HG03097 (cell line): ENCODE data around the gene SLC6A19.
"Not testable (repeated sequence)": the region's sequence is repeated elsewhere in the genome, so short reads cannot be mapped to it uniquely, and the experiment has no call there.

ENCODE experiments used
- ATAC-seq: cut with Tn5 transposase; IDR thresholded peaks from one replicate; pipeline ENCODE4 v1.9.1; 2021; ENCODE audit not compliant: unreplicated experiment, low FRiP score

The SLC6A19 gene

GRCh38 chr5:1201327-1202025 is at the start of gene SLC6A19:
Gene SLC6A19 (plus strand): TSS chr5:1201595. CDS start chr5:1201651, 56 bp downstream.
- ATAC-seq = no peak

GRCh38 chr5:1152156-1152555 is 49.2 kb upstream of the SLC6A19 start:
- ATAC-seq = peak; percentile 55

DNA sequence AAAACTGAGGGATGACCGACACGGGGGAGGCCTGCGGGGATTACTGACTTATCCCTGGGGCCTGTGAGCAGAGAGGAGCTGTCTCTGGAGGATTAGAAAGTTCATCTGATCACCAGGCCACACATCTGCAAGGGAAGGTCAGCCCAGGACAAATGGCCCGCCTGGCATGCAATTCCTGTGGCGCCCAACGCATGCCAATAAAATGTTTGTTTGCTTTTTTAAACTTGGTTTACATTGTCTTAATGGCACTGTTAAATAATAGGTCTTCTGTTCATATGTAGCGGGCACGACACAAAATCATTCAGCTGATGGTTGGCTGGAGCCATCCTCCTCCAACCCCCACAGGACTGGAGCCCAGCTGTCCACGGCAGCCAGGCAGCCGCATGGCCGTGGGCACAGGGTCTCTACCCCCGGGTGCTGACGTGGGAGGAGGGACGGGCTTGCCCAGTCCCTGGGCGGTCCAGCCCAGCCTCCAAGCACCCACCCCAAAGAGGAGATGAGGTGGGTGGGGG is 48.6 kb upstream of the SLC6A19 start:
- ATAC-seq = no peak

DNA sequence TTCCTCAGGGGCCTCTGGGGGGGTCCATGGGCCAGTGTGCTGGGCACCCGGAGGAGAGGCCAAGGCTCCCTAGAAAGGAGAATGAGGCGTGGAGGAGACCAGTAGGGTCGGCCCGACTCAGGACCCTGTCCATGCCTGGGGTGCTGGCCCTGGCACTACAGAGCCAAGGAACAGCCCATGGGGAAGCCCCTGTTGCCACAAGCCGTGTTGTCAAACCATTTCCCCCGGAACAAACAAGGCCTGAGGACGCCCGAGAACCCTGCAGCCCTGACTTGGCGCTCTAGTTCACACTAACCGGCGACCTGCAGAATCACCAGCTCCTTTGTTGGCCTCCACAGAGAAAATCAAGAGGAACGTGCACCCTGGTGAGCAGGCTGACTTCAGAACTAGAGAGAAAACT is 48.0 kb upstream of the SLC6A19 start:
- ATAC-seq = no peak

- ATAC-seq = no peak
Observed at GRCh38 chr5:1155191-1156032, 46.0 kb upstream of the SLC6A19 start.

GRCh38 chr5:1156033-1156753 is 45.2 kb upstream of the SLC6A19 start:
- no peak for ATAC-seq

GRCh38 chr5:1156754-1157460 is 44.5 kb upstream of the SLC6A19 start:
- no peak for ATAC-seq

DNA sequence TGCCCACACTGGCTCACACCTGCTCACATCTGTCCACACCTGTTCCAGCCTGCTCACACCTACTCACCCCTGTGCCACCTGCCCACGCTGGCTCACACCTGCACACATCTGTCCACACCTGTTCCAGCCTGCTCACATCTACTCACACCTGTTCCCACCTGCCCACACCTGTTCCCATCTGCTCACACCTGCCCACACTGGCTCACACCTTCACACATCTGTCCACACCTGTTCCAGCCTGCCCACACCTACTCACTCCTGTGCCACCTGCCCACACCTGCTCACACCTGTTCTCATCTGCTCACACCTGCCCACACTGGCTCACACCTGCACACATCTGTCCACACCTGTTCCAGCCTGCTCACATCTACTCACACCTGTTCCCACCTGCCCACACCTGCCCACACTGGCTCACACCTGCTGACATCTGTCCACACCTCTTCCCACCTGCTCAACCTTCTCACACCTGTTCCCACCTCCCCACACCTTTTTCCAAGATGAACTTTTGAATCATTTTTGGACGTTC is 43.9 kb upstream of the SLC6A19 start:
- not testable (repeated sequence) for ATAC-seq

DNA sequence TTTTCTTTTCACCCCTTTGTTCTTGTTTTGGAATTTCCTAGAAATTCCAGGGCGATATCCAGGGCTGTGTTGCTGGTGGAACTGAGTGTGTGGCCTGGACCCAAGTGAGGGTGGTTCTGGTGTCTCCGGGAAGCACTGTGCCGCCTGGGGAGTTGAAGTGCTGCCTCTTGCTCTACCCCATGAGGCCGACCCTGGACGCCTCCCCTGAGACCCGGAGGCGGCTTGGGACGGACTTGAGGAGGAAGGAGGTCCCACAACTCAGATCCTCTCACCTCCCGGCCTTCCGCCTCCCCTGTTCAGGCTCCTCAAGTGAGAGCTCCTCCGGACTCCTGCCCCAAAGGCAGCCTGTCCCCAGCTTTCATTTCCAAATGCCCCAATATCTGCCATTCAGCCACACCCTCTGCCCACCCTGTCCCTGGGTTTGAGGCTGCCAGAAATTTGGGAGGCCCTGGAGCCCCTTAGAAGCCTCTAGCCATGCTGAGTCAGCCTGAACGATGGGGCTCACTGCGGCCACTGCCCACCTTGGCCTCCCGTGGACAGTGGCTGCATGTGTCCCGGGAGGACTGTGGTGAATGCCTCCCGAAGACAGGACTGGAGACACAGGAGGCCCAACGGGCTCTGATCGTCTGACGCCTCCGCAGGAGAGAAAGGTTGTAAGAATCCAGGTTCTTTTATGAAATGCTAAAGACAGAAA is 42.6 kb upstream of the SLC6A19 start:
- no peak for ATAC-seq

- ATAC-seq = no peak
Observed at GRCh38 chr5:1159341-1159675, 42.1 kb upstream of the SLC6A19 start.

- ATAC-seq = no peak
Observed at GRCh38 chr5:1159774-1160406, 41.5 kb upstream of the SLC6A19 start.

DNA sequence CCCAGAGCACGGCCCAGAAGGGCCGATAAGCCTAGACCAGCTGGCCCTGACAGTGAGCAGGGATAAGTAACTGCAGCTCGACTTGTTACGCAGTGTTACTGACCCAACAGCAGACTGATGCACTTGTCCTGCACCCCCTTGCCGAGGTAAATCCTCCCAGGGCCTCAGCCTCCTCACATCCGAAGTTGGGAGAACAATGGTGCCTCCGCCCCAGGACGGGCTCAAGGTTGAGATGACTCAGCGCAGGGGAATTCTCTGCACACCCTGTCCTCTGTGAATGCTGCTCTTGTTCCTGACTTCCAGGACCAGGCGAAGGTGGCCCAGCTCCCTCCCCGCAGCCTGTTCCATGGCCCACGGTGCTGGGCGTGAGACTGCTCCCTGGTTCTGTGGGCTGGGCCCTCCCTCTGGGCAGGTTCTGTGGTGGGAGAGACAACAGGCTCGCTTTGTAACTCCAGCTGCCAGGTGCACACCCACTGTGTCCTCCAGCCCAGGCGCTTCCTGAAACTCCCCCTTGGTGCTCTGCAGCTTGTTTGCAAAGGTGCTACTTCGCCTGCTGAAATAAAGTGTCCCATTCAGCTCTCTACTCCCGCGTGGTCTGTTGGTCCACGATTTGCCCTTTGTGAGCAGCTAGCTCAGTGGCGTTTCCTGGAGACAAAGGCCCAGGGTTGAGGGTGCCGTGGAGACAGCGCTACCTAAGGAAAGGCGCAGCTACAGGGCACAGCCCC is 40.1 kb upstream of the SLC6A19 start:
- ATAC-seq = no peak

- no peak for ATAC-seq
Observed at GRCh38 chr5:1161833-1162229, 39.6 kb upstream of the SLC6A19 start.

DNA sequence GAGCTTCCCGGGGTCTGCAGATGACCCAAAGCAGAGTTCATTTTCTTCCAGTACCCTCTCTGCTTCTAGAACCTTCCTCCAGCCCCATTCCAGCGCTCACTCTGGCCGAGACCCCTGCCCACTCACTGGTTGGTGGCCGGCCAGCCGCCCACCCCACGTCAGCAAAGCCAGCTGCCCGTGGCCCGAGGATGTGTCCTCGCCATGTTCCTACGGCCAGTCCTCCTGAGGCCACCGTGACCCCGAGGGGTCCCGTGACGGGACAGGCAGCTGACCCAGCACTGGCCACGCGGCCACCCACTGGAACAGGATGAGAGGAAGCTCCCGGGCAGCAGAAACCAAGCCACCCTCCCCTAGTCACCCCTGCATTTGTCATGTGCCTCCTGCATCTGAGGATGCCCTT is 39.1 kb upstream of the SLC6A19 start:
- no peak for ATAC-seq

GRCh38 chr5:1162751-1163150 is 38.6 kb upstream of the SLC6A19 start:
- no peak for ATAC-seq

GRCh38 chr5:1163366-1163765 is 38.0 kb upstream of the SLC6A19 start:
- ATAC-seq = no peak

DNA sequence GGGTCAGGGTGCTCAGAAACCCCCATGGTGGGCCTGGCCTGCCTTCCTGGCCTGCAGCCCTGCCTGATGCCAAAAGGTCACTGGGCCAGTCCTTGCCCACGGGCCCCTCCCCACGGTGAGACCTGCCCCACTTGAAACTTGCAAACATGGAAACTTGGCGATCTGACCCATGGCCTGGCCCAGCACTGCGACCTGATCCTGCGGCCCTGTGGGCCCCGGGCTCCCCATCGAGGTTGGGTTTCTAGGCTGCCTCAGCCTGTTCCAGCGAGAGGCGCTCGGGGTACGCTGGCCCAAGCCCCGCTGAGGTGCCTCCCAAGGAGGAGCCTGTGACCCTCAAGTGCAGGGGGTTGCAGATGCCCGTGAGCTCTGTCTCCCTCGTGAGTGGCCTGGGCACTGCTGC is 37.5 kb upstream of the SLC6A19 start:
- ATAC-seq = no peak

GRCh38 chr5:1164696-1165630 is 36.4 kb upstream of the SLC6A19 start:
- no peak for ATAC-seq
